Adrenal gland (tissue), 12 donors: Measurements from ENCODE around the gene SLC35D2. TPM values are rescaled to one million over a fixed set of nuclear protein-coding genes. Genes with fewer than 3 reads are reported as not detected.

Source experiments
- DNase-seq, 7 donors: peaks; one replicate each; pipeline ENCODE4 v3.0.0-alpha.2; 2019 to 2020
- H3K27ac ChIP-seq, 5 donors: fragments of 200-600 bp; sonication (generic) in 4 of 5; 1 replicate in 3 of 5; 2 replicates in 2 of 5; pipeline versions ENCODE4 v1.5.1 to v1.8.0; 2016 to 2020; ENCODE audit warnings: mild to moderate bottlenecking in 1 of 5
- H3K27me3 ChIP-seq: fragments of 200-600 bp; 2 replicates; pipeline ENCODE4 v1.8.0; 2021
- H3K36me3 ChIP-seq, 2 donors: fragments of 200-600 bp; replicated peaks in 1 of 2; 1 replicate in 1 of 2; 2 replicates in 1 of 2; pipeline versions ENCODE4 v1.5.1 to v1.8.0; 2018 to 2022
- H3K4me1 ChIP-seq, 2 donors: fragments of 200-600 bp; replicated peaks in 1 of 2; 1 replicate in 1 of 2; 2 replicates in 1 of 2; pipeline versions ENCODE4 v1.5.1 to v1.8.0; 2018 to 2021
- H3K4me3 ChIP-seq, 4 donors: fragments of 200-600 bp; sonication (generic) in 3 of 4; one replicate each; pipeline ENCODE4 v1.5.1; 2016 to 2018
- H3K9me3 ChIP-seq, 3 donors: fragments of 200-600 bp; sonication (generic) in 1 of 3; replicated peaks in 1 of 3; 1 replicate in 2 of 3; 2 replicates in 1 of 3; pipeline versions ENCODE4 v1.5.1 to v1.8.0; 2016 to 2021
- POLR2A ChIP-seq, 2 donors: fragments of 450-650 bp; IDR thresholded peaks; one replicate each; pipeline ENCODE4 v1.6.1; 2017; ENCODE audit warnings: antibody characterized with exemption in 2 of 2, mild to moderate bottlenecking in 2 of 2, moderate library complexity in 1 of 2
- WGBS, 4 donors: extraction: QIAGEN DNeasy Blood & Tissue Kit in 2 of 4; methylation state at CpG; one replicate each; pipeline versions ENCODE4 v1.1.5 to v1.1.7; 2013 to 2017; 5-methylcytosine and 5-hydroxymethylcytosine counted together
- intact Hi-C, 2 donors: fragments of 100-400 bp; cut with DNase I; formaldehyde crosslinking; loops; one replicate each; pipeline versions ENCODE4 v1.14.1 to v1.15.0; 2022 to 2023
- polyA plus RNA-seq, 3 donors: library from polyadenylated mRNA; stranded (reverse); fragments of 200-250 nt in 2 of 3; fragments of 350-450 nt in 1 of 3; fragmentation: Illumina TruSeq in 1 of 3; extraction: RNeasy Lipid Tissue Mini Kit (QIAGEN cat#74804) in 1 of 3; gene quantifications; one replicate each; pipeline ENCODE4 v1.2.3, GENCODE V29; 2013 to 2014
- total RNA-seq, 9 donors: library from RNA; depleted of rRNA in 4 of 9; stranded (reverse); fragments of >200 nt in 4 of 9; fragments of 120-200 nt in 1 of 9; fragmentation: NEBNext Ultra II Directional in 1 of 9; extraction: Animal tissue kit (Norgen Biotek cat#: 25700) in 1 of 9; gene quantifications; one replicate each; pipeline versions ENCODE4 v1.1.0 to v1.2.4, GENCODE V29; 2013 to 2023
- TF ChIP-seq, protein P1 (sequence below), 6 experiments: fragments of 450-650 bp in 4 of 6; fragments of 200-600 bp in 2 of 6; sonication (generic) in 1 of 6; IDR thresholded peaks; 1 replicate in 5 of 6; 2 replicates in 1 of 6; pipeline versions ENCODE4 v1.5.1 to v1.8.0; 2016 to 2021; ENCODE audit warnings: antibody characterized with exemption in 6 of 6, mild to moderate bottlenecking in 2 of 6, moderate library complexity in 1 of 6
- donor health status: healthy with polysubstance abuse.
- donor health status: Bipolar disorder and iron deficiency.
- donor health status: DM: yes; HTN: yes; CAD: no.
- donor health status: DM: no; HTN: no; CAD: no.
- donor health status: DM: no; HTN: no; CAD: no.
- donor health status: DM: yes; HTN: yes; CAD: no.

The SLC35D2 gene
- total and polyA plus RNA-seq, 12 donors, result 6.9 to 20.8 (median 14.0) TPM

- no peaks in the 10 kb centered on the region for H3K9me3 ChIP-seq
- peak overlapping the region; percentile 24 to 98 (median 93) for H3K27ac ChIP-seq
- intact Hi-C loops, result no loop called here
- no peaks in the 10 kb centered on the region for H3K27me3 ChIP-seq
- peak overlapping the region; percentile 28 to 84 (median 55) for H3K4me3 ChIP-seq
- TF ChIP-seq POLR2A (IDR thresholded peaks at IDR 0.05), result peak in 1 of 2 donors; percentile 71
- TF ChIP-seq, protein P1, sequence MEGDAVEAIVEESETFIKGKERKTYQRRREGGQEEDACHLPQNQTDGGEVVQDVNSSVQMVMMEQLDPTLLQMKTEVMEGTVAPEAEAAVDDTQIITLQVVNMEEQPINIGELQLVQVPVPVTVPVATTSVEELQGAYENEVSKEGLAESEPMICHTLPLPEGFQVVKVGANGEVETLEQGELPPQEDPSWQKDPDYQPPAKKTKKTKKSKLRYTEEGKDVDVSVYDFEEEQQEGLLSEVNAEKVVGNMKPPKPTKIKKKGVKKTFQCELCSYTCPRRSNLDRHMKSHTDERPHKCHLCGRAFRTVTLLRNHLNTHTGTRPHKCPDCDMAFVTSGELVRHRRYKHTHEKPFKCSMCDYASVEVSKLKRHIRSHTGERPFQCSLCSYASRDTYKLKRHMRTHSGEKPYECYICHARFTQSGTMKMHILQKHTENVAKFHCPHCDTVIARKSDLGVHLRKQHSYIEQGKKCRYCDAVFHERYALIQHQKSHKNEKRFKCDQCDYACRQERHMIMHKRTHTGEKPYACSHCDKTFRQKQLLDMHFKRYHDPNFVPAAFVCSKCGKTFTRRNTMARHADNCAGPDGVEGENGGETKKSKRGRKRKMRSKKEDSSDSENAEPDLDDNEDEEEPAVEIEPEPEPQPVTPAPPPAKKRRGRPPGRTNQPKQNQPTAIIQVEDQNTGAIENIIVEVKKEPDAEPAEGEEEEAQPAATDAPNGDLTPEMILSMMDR (IDR thresholded peaks at IDR 0.05), result peak in 3 of 6 experiments; percentile 13 to 36 (median 19)
- DNase-seq, result peak; percentile 86 to 93 (median 89)
- WGBS, 4 donors, result 0 to 1% (median 0%) methylated on average over 4 to 50 of the region's 50 CpGs
- peaks cover 13 to 28% of the 10 kb centered on the region in 2 donors for H3K4me1 ChIP-seq
- no peaks in the 10 kb centered on the region for H3K36me3 ChIP-seq
Observed at GRCh38 chr9:96417051-96417586, 33.6 kb upstream of the SLC35D2 start.

GRCh38 chr9:96413302-96414221 is 30.1 kb upstream of the SLC35D2 start:
- 57 to 78% (median 61%) methylated on average over 7 of the region's 7 CpGs for WGBS, 4 donors
- H3K27ac ChIP-seq, result peak overlapping the region in 1 of 5 donors; percentile 22
- peaks cover 4 to 7% of the 10 kb centered on the region in 2 donors for H3K4me1 ChIP-seq
- DNase-seq, result peak in 2 of 7 donors; percentile 11 to 33
- H3K4me3 ChIP-seq, result no peak overlapping the region
- no peaks in the 10 kb centered on the region for H3K36me3 ChIP-seq
- intact Hi-C loops, result no loop called here
- TF ChIP-seq, protein P1 (IDR thresholded peaks at IDR 0.05), result no peak
- TF ChIP-seq POLR2A (IDR thresholded peaks at IDR 0.05), result no peak
- no peaks in the 10 kb centered on the region for H3K27me3 ChIP-seq
- no peaks in the 10 kb centered on the region for H3K9me3 ChIP-seq

DNA sequence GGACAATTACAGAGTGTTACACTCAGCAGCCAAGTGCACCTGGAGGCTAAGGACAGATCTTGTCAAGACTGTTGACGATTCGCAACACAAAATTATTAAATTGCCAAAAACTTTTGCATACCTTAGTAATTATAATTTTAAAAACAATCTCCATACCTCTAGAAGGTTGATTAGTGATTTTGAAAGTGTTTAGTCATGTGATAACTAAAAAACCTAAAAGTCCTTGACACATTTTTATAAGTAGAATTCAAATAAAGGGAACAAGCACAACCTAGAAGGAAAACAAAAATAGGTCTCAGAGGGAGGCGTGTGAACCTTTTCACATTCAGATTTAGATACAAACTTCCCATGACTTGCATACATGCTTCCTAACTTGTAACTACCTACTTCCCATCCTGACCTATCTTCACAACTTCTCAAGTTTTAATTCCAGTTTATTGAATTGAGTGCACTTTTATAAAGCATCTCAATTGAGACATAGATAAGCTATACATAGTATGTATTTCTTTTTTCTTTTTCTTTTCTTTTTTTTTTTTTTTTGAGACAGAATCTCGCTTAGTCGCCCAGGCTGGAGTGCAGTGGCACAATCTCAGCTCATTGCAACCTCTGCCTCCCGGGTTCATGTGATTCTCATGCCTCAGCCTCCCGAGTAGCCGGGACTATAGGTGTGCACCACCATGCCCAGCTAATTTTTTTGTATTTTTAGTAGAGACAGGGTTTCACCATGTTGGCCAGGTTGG is 28.8 kb upstream of the SLC35D2 start:
- Histone ChIP-seq H3K27ac (no peak overlapping the region), H3K4me3 (no peak overlapping the region), H3K36me3 (no peaks in the 10 kb centered on the region), H3K9me3 (no peaks in the 10 kb centered on the region), H3K4me1 (peaks cover 4 to 7% of the 10 kb centered on the region in 2 donors), H3K27me3 (no peaks in the 10 kb centered on the region)
- TF ChIP-seq, protein P1 (IDR thresholded peaks at IDR 0.05), result no peak
- intact Hi-C loops, result no loop called here
- DNase-seq, result no peak
- WGBS, 4 donors, result 88 to 90% (median 89%) methylated on average over 8 of the region's 8 CpGs
